GM11168 (cell line): Measurements from ENCODE around the gene ITGB1BP1.

Experiments
- in situ Hi-C: fragments of 300-500 bp; cut with MboI; formaldehyde crosslinking; loops from one replicate; pipeline ENCODE4 v1.12.0; 2022; ENCODE audit warnings: low sequenced_read_pairs; ENCODE audit not compliant: unreplicated experiment

Gene ITGB1BP1

GRCh38 chr2:9428965-9429577 lies 5.7 kb upstream of the ITGB1BP1 start:
- in situ Hi-C loops = no loop called here

- in situ Hi-C loops = no loop called here
Observed at GRCh38 chr2:9424447-9425164, 1.3 kb upstream of the ITGB1BP1 start.

- in situ Hi-C loops = no loop called here
Observed at GRCh38 chr2:9423922-9424272, 569 bp upstream of the ITGB1BP1 start.

GRCh38 chr2:9422321-9423099 lies 818 bp downstream of the ITGB1BP1 start:
- in situ Hi-C loops = no loop called here

- in situ Hi-C loops = no loop called here
Observed at GRCh38 chr2:9420495-9420894, 2.8 kb downstream of the ITGB1BP1 start.

- in situ Hi-C loops = no loop called here
Observed at GRCh38 chr2:9419541-9419940, 3.8 kb downstream of the ITGB1BP1 start.

GRCh38 chr2:9418746-9419145 lies 4.6 kb downstream of the ITGB1BP1 start:
- in situ Hi-C loops = no loop called here

GRCh38 chr2:9417725-9418124 lies 5.6 kb downstream of the ITGB1BP1 start:
- in situ Hi-C loops = no loop called here

GRCh38 chr2:9416962-9417316 lies 6.4 kb downstream of the ITGB1BP1 start:
- in situ Hi-C loops = no loop called here

GRCh38 chr2:9416267-9416961 lies 6.9 kb downstream of the ITGB1BP1 start:
- in situ Hi-C loops = no loop called here

- in situ Hi-C loops = no loop called here
Observed at GRCh38 chr2:9415516-9416169, 7.7 kb downstream of the ITGB1BP1 start.

GRCh38 chr2:9412781-9413180 lies 10.5 kb downstream of the ITGB1BP1 start:
- in situ Hi-C loops = no loop called here

- in situ Hi-C loops = no loop called here
Observed at GRCh38 chr2:9410108-9410507, 13.2 kb downstream of the ITGB1BP1 start.

GRCh38 chr2:9408641-9409151 lies 14.6 kb downstream of the ITGB1BP1 start:
- in situ Hi-C loops = no loop called here

- in situ Hi-C loops = no loop called here
Observed at GRCh38 chr2:9407363-9407811, 15.9 kb downstream of the ITGB1BP1 start.

GRCh38 chr2:9406529-9407362 lies 16.6 kb downstream of the ITGB1BP1 start:
- in situ Hi-C loops = no loop called here

GRCh38 chr2:9405636-9406035 lies 17.7 kb downstream of the ITGB1BP1 start:
- in situ Hi-C loops = no loop called here

- in situ Hi-C loops = no loop called here
Observed at GRCh38 chr2:9404451-9404850, 18.9 kb downstream of the ITGB1BP1 start.

GRCh38 chr2:9403924-9404323 lies 19.4 kb downstream of the ITGB1BP1 start:
- in situ Hi-C loops = no loop called here
